PC-3 (cell line): ENCODE measurements around the gene ING3. TPM values are rescaled to one million over a fixed set of nuclear protein-coding genes. Genes with fewer than 3 reads are reported as not detected.

ENCODE experiments used
- ATAC-seq: fragments of 200-7000 bp; cut with Tn5 transposase; 2 replicates; pipeline ENCODE4 v1.9.1; 2020; ENCODE audit warnings: mild to moderate bottlenecking, moderate library complexity
- BruUV-seq: library from RNA; stranded (reverse); fragments of 400-500 nt; replicated peaks from 2 replicates; lab custom pipeline; 2021; lab: Mats Ljungman, UMichigan
- CTCF ChIA-PET: fragments of 300-600 bp; sonication (Branson Sonifier 250); formaldehyde crosslinking; loops from one replicate; lab custom pipeline; 2022; ENCODE audit warnings: antibody characterized with exemption; lab: Charles Lee
- POLR2A ChIA-PET: fragments of 300-600 bp; sonication (Branson Sonifier 250); formaldehyde crosslinking; loops from one replicate; lab custom pipeline; 2022; ENCODE audit warnings: antibody characterized with exemption; ENCODE audit not compliant: unreplicated experiment; lab: Charles Lee
- DNase-seq: peaks from one replicate; pipeline ENCODE4 v3.0.0-alpha.2; 2015
- H2AFZ ChIP-seq: fragments of 300-600 bp; sonication (generic); 2 replicates; pipeline ENCODE4 v1.6.0; 2016; ENCODE audit warnings: antibody characterized with exemption, low read length
- H3F3A ChIP-seq: fragments of 300-600 bp; sonication (generic); one replicate; pipeline ENCODE4 v1.6.0; 2017; ENCODE audit warnings: antibody characterized with exemption, low read length, control low read depth, mild to moderate bottlenecking; ENCODE audit not compliant: unreplicated experiment
- H3K27ac ChIP-seq: fragments of 300-600 bp; sonication (generic); 2 replicates; pipeline ENCODE4 v1.5.1; 2016; ENCODE audit warnings: mild to moderate bottlenecking, low read length
- H3K27me3 ChIP-seq: fragments of 300-600 bp; sonication (generic); 2 replicates; pipeline ENCODE4 v1.6.1; 2016; ENCODE audit warnings: low read length, mixed read lengths
- H3K36me3 ChIP-seq: fragments of 300-600 bp; sonication (generic); 2 replicates; pipeline ENCODE4 v1.6.1; 2016; ENCODE audit warnings: low read depth, mixed run types, low read length, mixed read lengths
- H3K4me1 ChIP-seq: fragments of 300-600 bp; sonication (generic); 2 replicates; pipeline ENCODE4 v1.5.1; 2016; ENCODE audit warnings: low read length; ENCODE audit not compliant: insufficient read depth
- H3K4me2 ChIP-seq: fragments of 300-600 bp; sonication (generic); 2 replicates; pipeline ENCODE4 v1.6.0; 2016; ENCODE audit warnings: low read length
- H3K4me3 ChIP-seq: fragments of 300-600 bp; sonication (generic); 2 replicates; pipeline ENCODE4 v1.5.1; 2016; ENCODE audit warnings: mild to moderate bottlenecking, low read length, mixed read lengths
- H3K79me2 ChIP-seq: fragments of 300-600 bp; sonication (generic); 2 replicates; pipeline ENCODE4 v1.6.1; 2017; ENCODE audit warnings: low read length, mixed read lengths
- H3K9ac ChIP-seq: fragments of 300-600 bp; sonication (generic); 2 replicates; pipeline ENCODE4 v1.6.0; 2016; ENCODE audit warnings: mild to moderate bottlenecking, low read length
- H3K9me2 ChIP-seq: fragments of 300-600 bp; sonication (generic); replicated peaks from 2 replicates; pipeline ENCODE4 v1.6.1; 2016; ENCODE audit warnings: mixed run types, low read length, mixed read lengths
- H3K9me3 ChIP-seq: fragments of 300-600 bp; sonication (generic); 2 replicates; pipeline ENCODE4 v1.6.1; 2016; ENCODE audit warnings: low read length, mixed read lengths
- H4K20me1 ChIP-seq: fragments of 300-600 bp; sonication (generic); 2 replicates; pipeline ENCODE4 v1.6.1; 2016; ENCODE audit warnings: low read length, mixed read lengths
- CTCF ChIP-seq: fragments of 300-600 bp; sonication (generic); conservative IDR thresholded peaks from 2 replicates; pipeline ENCODE4 v1.5.1; 2017; ENCODE audit warnings: antibody characterized with exemption, low read depth, mild to moderate bottlenecking, low read length
- EZH2 ChIP-seq: fragments of 300-600 bp; sonication (generic); IDR thresholded peaks from one replicate; pipeline ENCODE4 v1.6.1; 2017; ENCODE audit warnings: antibody characterized with exemption, mild to moderate bottlenecking, low read length; ENCODE audit not compliant: unreplicated experiment
- EZH2phosphoT487 ChIP-seq: fragments of 300-600 bp; sonication (generic); IDR thresholded peaks from 2 replicates; pipeline ENCODE4 v1.6.1; 2018; ENCODE audit warnings: mild to moderate bottlenecking, antibody characterized with exemption, low read length, borderline replicate concordance
- intact Hi-C: fragments of 100-400 bp; cut with micrococcal nuclease; formaldehyde crosslinking; loops from 2 replicates; pipeline ENCODE4 v1.9.0; 2023
- total RNA-seq: library from RNA; depleted of rRNA; stranded (reverse); fragments of >200 nt; gene quantifications from 2 replicates; pipeline ENCODE4 v1.2.3, GENCODE V29; 2014

The ING3 gene
- total RNA-seq, 1 experiment from 2014 or later = 12.8 TPM

DNA sequence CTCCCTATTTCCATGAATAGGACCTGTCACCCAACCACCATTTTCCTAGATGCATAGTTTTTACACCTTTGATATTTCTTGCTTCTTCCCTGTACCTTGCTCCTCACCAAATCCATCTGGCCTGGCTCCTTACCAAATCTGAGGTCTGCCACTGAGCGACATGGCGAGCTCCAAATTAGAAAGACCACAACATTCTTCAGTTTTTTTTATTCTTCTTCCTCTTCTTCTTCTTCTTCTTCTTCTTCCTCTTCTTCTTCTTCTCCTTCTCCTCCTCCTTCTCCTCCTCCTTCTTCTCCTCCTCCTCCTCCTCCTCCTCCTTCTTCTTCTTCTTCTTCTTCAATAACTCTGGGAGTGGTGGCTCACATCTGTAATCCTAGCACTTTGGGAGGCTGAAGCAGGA, 45.1 kb downstream of the ING3 start:
- DNase-seq (no peak), ATAC-seq (no peak)
- Histone ChIP-seq H3K9me2 (no peaks in the 10 kb centered on the region), H3K9me3 (no peaks in the 10 kb centered on the region), H3K27ac (peak overlapping the region; percentile 36; the same call in 1 of the 2 replicates), H2AFZ (no peak overlapping the region), H3K27me3 (no peaks in the 10 kb centered on the region), H3K4me1 (peaks cover 33% of the 10 kb centered on the region), H3K36me3 (no peaks in the 10 kb centered on the region), H3K4me2 (peak overlapping the region; percentile 38; the same call in 1 of the 2 replicates), H3F3A (no peaks in the 10 kb centered on the region), H3K4me3 (no peak overlapping the region), H3K9ac (no peak overlapping the region), H3K79me2 (no peaks in the 10 kb centered on the region), H4K20me1 (no peaks in the 10 kb centered on the region)
- ChIA-PET POLR2A (no interaction called here), CTCF (interaction anchor here (0.6 kb wide), 1 partner anchor 88 kb away, joined by 4 read pairs; no protein-coding TSS in a partner anchor)
- intact Hi-C loops = no loop called here
- TF ChIP-seq EZH2 (no peak), CTCF (no peak)
- BruUV-seq = no TSS peak

GRCh38 chr7:120996333-120996987, 45.9 kb downstream of the ING3 start:
- peak overlapping the region; percentile 39 for H3K4me2 ChIP-seq
- H3K79me2 ChIP-seq = no peaks in the 10 kb centered on the region
- H3K27me3 ChIP-seq = no peaks in the 10 kb centered on the region
- H3K9ac ChIP-seq = no peak overlapping the region
- no peak overlapping the region for H3K4me3 ChIP-seq
- no TSS peak for BruUV-seq
- no peaks in the 10 kb centered on the region for H4K20me1 ChIP-seq
- H3K27ac ChIP-seq = peak overlapping the region; percentile 42
- ChIA-PET POLR2A (no interaction called here), CTCF (interaction anchor here (0.6 kb wide), 1 partner anchor 87 kb away, joined by 4 read pairs; no protein-coding TSS in a partner anchor)
- no peaks in the 10 kb centered on the region for H3K9me3 ChIP-seq
- DNase-seq = peak; percentile 89
- H3K36me3 ChIP-seq = no peaks in the 10 kb centered on the region
- no peaks in the 10 kb centered on the region for H3K9me2 ChIP-seq
- intact Hi-C loops = no loop called here
- H3K4me1 ChIP-seq = peaks cover 32% of the 10 kb centered on the region
- TF ChIP-seq EZH2phosphoT487 (no peak), CTCF (no peak), EZH2 (no peak)
- H3F3A ChIP-seq = no peaks in the 10 kb centered on the region
- H2AFZ ChIP-seq = no peak overlapping the region
- ATAC-seq = peak; percentile 83

DNA sequence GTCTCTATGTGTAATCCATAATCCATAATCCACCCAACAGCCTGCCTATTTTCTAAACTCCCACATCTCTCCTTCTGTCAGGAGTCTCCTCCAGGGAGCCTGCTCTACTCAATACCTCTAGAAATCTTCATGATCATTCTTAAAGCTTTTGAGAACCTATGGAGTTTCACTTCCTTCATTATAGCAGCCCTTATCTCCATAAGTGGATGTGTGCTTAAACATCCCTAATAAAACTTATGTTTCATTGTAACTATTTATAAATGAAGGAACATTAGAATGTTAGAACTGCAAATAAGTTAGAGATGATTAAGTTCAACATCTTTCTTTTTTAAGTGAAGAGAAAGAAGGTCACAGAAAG, 46.4 kb downstream of the ING3 start:
- no peaks in the 10 kb centered on the region for H4K20me1 ChIP-seq
- no TSS peak for BruUV-seq
- intact Hi-C loops = no loop called here
- peak overlapping the region; percentile 42 for H3K27ac ChIP-seq
- no peaks in the 10 kb centered on the region for H3K36me3 ChIP-seq
- no peaks in the 10 kb centered on the region for H3F3A ChIP-seq
- ATAC-seq (no peak), DNase-seq (no peak)
- TF ChIP-seq EZH2 (no peak), CTCF (no peak), EZH2phosphoT487 (no peak)
- ChIA-PET CTCF (no interaction called here), POLR2A (no interaction called here)
- H3K9me3 ChIP-seq = no peaks in the 10 kb centered on the region
- no peak overlapping the region for H3K9ac ChIP-seq
- peaks cover 32% of the 10 kb centered on the region for H3K4me1 ChIP-seq
- no peaks in the 10 kb centered on the region for H3K79me2 ChIP-seq
- H3K4me2 ChIP-seq = peak overlapping the region; percentile 39
- no peaks in the 10 kb centered on the region for H3K9me2 ChIP-seq
- no peaks in the 10 kb centered on the region for H3K27me3 ChIP-seq
- no peak overlapping the region for H3K4me3 ChIP-seq
- H2AFZ ChIP-seq = no peak overlapping the region
